Lung (tissue), 12 donors: ENCODE results near the gene FILIP1. TPM values are rescaled to one million over a fixed set of nuclear protein-coding genes. Genes with fewer than 3 reads are reported as not detected.

ENCODE experiments used
- ATAC-seq: fragments of 200-7000 bp; cut with Tn5 transposase; one replicate; pipeline ENCODE4 v1.9.1; 2020; ENCODE audit warnings: moderate number of reproducible peaks; ENCODE audit not compliant: insufficient read depth, low FRiP score
- DNase-seq, 3 donors: peaks; one replicate each; pipeline ENCODE4 v3.0.0-alpha.2; 2013 to 2017
- H3K27ac ChIP-seq, 2 donors: one replicate each; pipeline ENCODE4 v1.5.1; 2013; ENCODE audit warnings: mild to moderate bottlenecking in 2 of 2, moderate library complexity in 2 of 2, control low read depth in 1 of 2, inconsistent platforms in 1 of 2, low read depth in 1 of 2, low read length in 1 of 2
- H3K27me3 ChIP-seq, 3 donors: one replicate each; pipeline ENCODE4 v1.5.1; 2013; ENCODE audit warnings: low read length in 2 of 3; ENCODE audit not compliant: control insufficient read depth in 3 of 3, insufficient read depth in 3 of 3
- H3K36me3 ChIP-seq, 4 donors: one replicate each; pipeline ENCODE4 v1.5.1; 2013; ENCODE audit warnings: low read length in 4 of 4, mild to moderate bottlenecking in 1 of 4, moderate library complexity in 1 of 4; ENCODE audit not compliant: control insufficient read depth in 4 of 4, insufficient read depth in 4 of 4
- H3K4me1 ChIP-seq, 5 donors: one replicate each; pipeline ENCODE4 v1.5.1; 2013; ENCODE audit warnings: low read length in 5 of 5, mild to moderate bottlenecking in 2 of 5, moderate library complexity in 1 of 5; ENCODE audit not compliant: control insufficient read depth in 5 of 5, insufficient read depth in 5 of 5
- H3K4me3 ChIP-seq: one replicate; pipeline ENCODE4 v1.5.1; 2013; ENCODE audit warnings: mild to moderate bottlenecking, control low read depth, moderate library complexity
- H3K9ac ChIP-seq, 2 donors: one replicate each; pipeline ENCODE4 v1.5.1; 2013; ENCODE audit warnings: low read length in 2 of 2, control low read depth in 1 of 2; ENCODE audit not compliant: insufficient read depth in 1 of 2
- H3K9me3 ChIP-seq, 4 donors: one replicate each; pipeline ENCODE4 v1.5.1; 2013; ENCODE audit warnings: low read length in 3 of 4, mild to moderate bottlenecking in 1 of 4, moderate library complexity in 1 of 4; ENCODE audit not compliant: control insufficient read depth in 4 of 4, insufficient read depth in 3 of 4
- CTCF ChIP-seq: IDR thresholded peaks from 2 replicates; pipeline ENCODE4 v1.5.1; 2012; ENCODE audit warnings: mild to moderate bottlenecking; ENCODE audit errors: control extremely low read depth, extremely low read depth
- WGBS, 2 donors: extraction: QIAGEN DNeasy Blood & Tissue Kit; methylation state at CpG; one replicate each; pipeline ENCODE4 v1.1.7; 2013; 5-methylcytosine and 5-hydroxymethylcytosine counted together
- polyA plus RNA-seq, 2 donors: library from polyadenylated mRNA; stranded (reverse); fragments of 200-250 nt; gene quantifications; one replicate each; pipeline ENCODE4 v1.2.1, GENCODE V29; 2013
- total RNA-seq, 2 donors: library from RNA; depleted of rRNA in 1 of 2; stranded (reverse); fragments of >200 nt in 1 of 2; gene quantifications; one replicate each; pipeline ENCODE4 v1.2.1, GENCODE V29; 2014 to 2021
- donor health status: control.
- donor health status: control.
- donor health status: Bipolar disorder and iron deficiency.
- donor health status: healthy.
- donor health status: DM: yes; HTN: yes; CAD: no.

FILIP1 gene
- total and polyA plus RNA-seq, 4 donors: 5.6 to 24.1 (median 11.1) TPM

- ATAC-seq (no peak), DNase-seq (no peak)
- WGBS, 2 donors: 78 to 95% methylated on average over 1 of the region's 1 CpG
- TF ChIP-seq CTCF: no peak
- Histone ChIP-seq H3K36me3 (no peaks in the 10 kb centered on the region), H3K27ac (no peak overlapping the region), H3K9me3 (peaks cover 0 to 1% (median 0%) of the 10 kb centered on the region in 4 donors), H3K4me1 (peaks cover 0 to 4% (median 0%) of the 10 kb centered on the region in 5 donors), H3K27me3 (no peaks in the 10 kb centered on the region), H3K9ac (no peak overlapping the region), H3K4me3 (no peak overlapping the region)
Observed at GRCh38 chr6:75532521-75532920, 38.9 kb upstream of the FILIP1 start.

DNA sequence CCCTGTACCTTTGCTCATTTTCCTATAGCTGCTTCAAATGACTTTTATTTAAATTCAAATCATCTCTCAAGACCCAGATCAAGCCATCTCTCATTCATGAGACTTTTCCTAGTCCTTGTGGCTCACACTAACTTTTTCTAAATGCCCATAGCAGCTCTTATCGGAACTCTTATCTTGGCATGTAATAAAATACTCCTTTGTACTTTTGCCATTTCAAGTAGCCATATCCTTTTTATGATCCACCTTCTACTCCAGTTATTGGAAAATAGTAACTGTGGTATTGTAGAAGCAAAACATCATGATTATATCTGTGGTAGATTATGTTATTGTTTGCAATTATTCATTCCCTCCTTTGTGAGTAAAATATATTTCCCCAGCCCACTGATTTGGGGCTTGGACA, 37.6 kb upstream of the FILIP1 start:
- ATAC-seq (no peak), DNase-seq (no peak)
- TF ChIP-seq CTCF: no peak
- Histone ChIP-seq H3K36me3 (no peaks in the 10 kb centered on the region), H3K4me1 (peaks cover 0 to 4% (median 0%) of the 10 kb centered on the region in 5 donors), H3K4me3 (no peak overlapping the region), H3K27me3 (no peaks in the 10 kb centered on the region), H3K27ac (no peak overlapping the region), H3K9ac (no peak overlapping the region), H3K9me3 (peaks cover 0 to 1% (median 0%) of the 10 kb centered on the region in 4 donors)
- 58 to 88% methylated on average over 1 of the region's 1 CpG for WGBS, 2 donors

- H3K4me3 ChIP-seq: no peak overlapping the region
- H3K9ac ChIP-seq: no peak overlapping the region
- no peak overlapping the region for H3K27ac ChIP-seq
- peaks cover 0 to 1% (median 0%) of the 10 kb centered on the region in 4 donors for H3K9me3 ChIP-seq
- TF ChIP-seq CTCF: no peak
- 70 to 74% methylated on average over 4 of the region's 4 CpGs for whole genome bisulfite sequencing, 2 donors
- ATAC-seq: no peak
- H3K36me3 ChIP-seq: no peaks in the 10 kb centered on the region
- no peak for DNase-seq
- H3K4me1 ChIP-seq: peaks cover 0 to 4% (median 0%) of the 10 kb centered on the region in 5 donors
- H3K27me3 ChIP-seq: no peaks in the 10 kb centered on the region
Observed at GRCh38 chr6:75530696-75531095, 37.1 kb upstream of the FILIP1 start.

DNA sequence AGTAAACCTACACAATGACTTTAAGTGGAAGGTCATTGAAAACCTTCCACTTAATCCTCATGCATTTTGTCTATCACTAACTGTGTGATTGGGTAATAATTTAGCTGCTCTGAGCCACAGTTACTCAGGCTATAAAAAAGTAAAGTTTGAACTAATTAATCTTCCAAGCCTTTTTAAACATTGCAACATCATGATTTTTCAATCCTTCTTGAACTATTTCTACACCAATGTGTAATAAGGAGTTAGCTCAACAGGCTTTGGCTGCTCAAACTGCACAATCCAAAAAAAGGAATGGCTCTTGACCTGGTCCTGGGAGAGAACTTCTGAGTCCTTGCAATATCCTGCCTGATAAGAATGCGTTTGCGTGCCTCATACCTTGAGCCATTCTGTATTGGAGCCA, 34.8 kb upstream of the FILIP1 start:
- Histone ChIP-seq H3K36me3 (no peaks in the 10 kb centered on the region), H3K27ac (peak overlapping the region in 1 of 2 donors; percentile 85), H3K9me3 (peaks cover 0 to 1% (median 0%) of the 10 kb centered on the region in 4 donors), H3K4me3 (no peak overlapping the region), H3K9ac (no peak overlapping the region), H3K4me1 (peaks cover 0 to 12% (median 0%) of the 10 kb centered on the region in 5 donors), H3K27me3 (no peaks in the 10 kb centered on the region)
- ATAC-seq (peak; percentile 69), DNase-seq (peak in 1 of 3 donors; percentile 60)
- 50 to 60% methylated on average over 2 of the region's 2 CpGs for WGBS, 2 donors
- no peak for TF ChIP-seq CTCF
